PC-3 (cell line): ENCODE data around the gene TUBGCP6.

Experiments
- CTCF ChIP-seq: fragments of 300-600 bp; sonication (generic); conservative IDR thresholded peaks from 2 replicates; pipeline ENCODE4 v1.5.1; 2017; ENCODE audit warnings: antibody characterized with exemption, low read depth, mild to moderate bottlenecking, low read length
- EZH2 ChIP-seq: fragments of 300-600 bp; sonication (generic); IDR thresholded peaks from one replicate; pipeline ENCODE4 v1.6.1; 2017; ENCODE audit warnings: antibody characterized with exemption, mild to moderate bottlenecking, low read length; ENCODE audit not compliant: unreplicated experiment
- EZH2phosphoT487 ChIP-seq: fragments of 300-600 bp; sonication (generic); IDR thresholded peaks from 2 replicates; pipeline ENCODE4 v1.6.1; 2018; ENCODE audit warnings: mild to moderate bottlenecking, antibody characterized with exemption, low read length, borderline replicate concordance

- TF ChIP-seq CTCF (no peak), EZH2phosphoT487 (no peak), EZH2 (no peak)
Observed at GRCh38 chr22:50244420-50245213, at the start of gene TUBGCP6.
